IMR-90 (cell line): ENCODE results near the gene RNF112.

Experiments used
- CEBPB ChIP-seq: IDR thresholded peaks from 2 replicates; pipeline ENCODE4 v1.6.1; 2012; ENCODE audit warnings: low read depth, low read length, improper control_type of control experiment
- NFE2L2 ChIP-seq: fragments of 150-350 bp; IDR thresholded peaks from 2 replicates; pipeline ENCODE4 v1.6.1; 2016; ENCODE audit warnings: low read depth, mild to moderate bottlenecking, low read length
- POLR2A ChIP-seq: IDR thresholded peaks from 2 replicates; pipeline ENCODE4 v1.6.1; 2012; ENCODE audit warnings: mild to moderate bottlenecking, low read depth, low read length
- RCOR1 ChIP-seq: IDR thresholded peaks from 2 replicates; pipeline ENCODE4 v1.6.1; 2012; ENCODE audit warnings: mild to moderate bottlenecking, low read length, improper control_type of control experiment; ENCODE audit not compliant: insufficient replicate concordance
- TF ChIP-seq, protein P1 (sequence below): conservative IDR thresholded peaks from 2 replicates; pipeline ENCODE4 v1.5.1; 2012; ENCODE audit warnings: mild to moderate bottlenecking, low read depth, low read length, improper control_type of control experiment
- TF ChIP-seq, protein P2 (sequence below): fragments of 150-350 bp; IDR thresholded peaks from 2 replicates; pipeline ENCODE4 v1.6.1; 2016; ENCODE audit warnings: low read depth, mild to moderate bottlenecking, low read length, moderate library complexity, borderline replicate concordance

DNA sequence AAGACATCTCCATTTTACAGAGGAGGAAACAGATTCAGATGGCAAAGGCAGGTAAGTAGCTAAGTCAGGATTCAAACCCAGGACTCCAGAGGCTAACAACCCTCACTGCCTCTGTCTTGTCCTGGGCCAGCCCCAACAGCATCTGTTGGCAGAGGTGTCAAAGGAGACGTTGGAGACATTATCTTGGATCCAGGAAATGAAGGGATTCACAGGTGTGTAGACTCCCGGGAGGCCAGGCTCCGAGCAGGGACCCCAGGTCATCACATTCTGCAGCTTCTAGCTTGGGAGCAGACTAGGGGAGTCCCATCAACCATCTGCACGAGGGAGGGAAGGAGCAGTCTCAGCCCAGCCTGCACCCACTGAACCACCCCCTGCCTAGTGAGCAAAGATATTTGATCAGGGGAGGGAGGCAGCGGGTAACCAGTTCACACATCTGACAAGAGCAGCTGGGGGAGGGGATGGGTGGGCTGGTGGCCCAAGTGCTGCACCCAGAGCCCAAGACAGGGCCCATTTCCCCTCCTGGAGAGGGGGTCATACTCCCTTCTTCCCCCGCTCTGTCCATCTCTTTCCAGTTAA lies 47.5 kb upstream of the RNF112 start:
- TF ChIP-seq, protein P1, sequence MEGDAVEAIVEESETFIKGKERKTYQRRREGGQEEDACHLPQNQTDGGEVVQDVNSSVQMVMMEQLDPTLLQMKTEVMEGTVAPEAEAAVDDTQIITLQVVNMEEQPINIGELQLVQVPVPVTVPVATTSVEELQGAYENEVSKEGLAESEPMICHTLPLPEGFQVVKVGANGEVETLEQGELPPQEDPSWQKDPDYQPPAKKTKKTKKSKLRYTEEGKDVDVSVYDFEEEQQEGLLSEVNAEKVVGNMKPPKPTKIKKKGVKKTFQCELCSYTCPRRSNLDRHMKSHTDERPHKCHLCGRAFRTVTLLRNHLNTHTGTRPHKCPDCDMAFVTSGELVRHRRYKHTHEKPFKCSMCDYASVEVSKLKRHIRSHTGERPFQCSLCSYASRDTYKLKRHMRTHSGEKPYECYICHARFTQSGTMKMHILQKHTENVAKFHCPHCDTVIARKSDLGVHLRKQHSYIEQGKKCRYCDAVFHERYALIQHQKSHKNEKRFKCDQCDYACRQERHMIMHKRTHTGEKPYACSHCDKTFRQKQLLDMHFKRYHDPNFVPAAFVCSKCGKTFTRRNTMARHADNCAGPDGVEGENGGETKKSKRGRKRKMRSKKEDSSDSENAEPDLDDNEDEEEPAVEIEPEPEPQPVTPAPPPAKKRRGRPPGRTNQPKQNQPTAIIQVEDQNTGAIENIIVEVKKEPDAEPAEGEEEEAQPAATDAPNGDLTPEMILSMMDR = no peak
- TF ChIP-seq POLR2A (no peak), NFE2L2 (no peak), CEBPB (no peak), RCOR1 (no peak)
- TF ChIP-seq, protein P2, sequence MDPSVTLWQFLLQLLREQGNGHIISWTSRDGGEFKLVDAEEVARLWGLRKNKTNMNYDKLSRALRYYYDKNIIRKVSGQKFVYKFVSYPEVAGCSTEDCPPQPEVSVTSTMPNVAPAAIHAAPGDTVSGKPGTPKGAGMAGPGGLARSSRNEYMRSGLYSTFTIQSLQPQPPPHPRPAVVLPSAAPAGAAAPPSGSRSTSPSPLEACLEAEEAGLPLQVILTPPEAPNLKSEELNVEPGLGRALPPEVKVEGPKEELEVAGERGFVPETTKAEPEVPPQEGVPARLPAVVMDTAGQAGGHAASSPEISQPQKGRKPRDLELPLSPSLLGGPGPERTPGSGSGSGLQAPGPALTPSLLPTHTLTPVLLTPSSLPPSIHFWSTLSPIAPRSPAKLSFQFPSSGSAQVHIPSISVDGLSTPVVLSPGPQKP = no peak
